ENCODE data around the gene ALG8.

Gene ALG8

GRCh38 chr11:78094250-78094649, 45.2 kb downstream of the ALG8 start:
- no peak for TF ChIP-seq CTCF (IDR thresholded peaks at IDR 0.05)

- TF ChIP-seq CTCF (IDR thresholded peaks at IDR 0.05), result no peak
These were observed 53.5 kb downstream of the ALG8 start for GRCh38 chr11:78085972-78086371.

GRCh38 chr11:78083021-78083420, 56.4 kb downstream of the ALG8 start:
- TF ChIP-seq CTCF (IDR thresholded peaks at IDR 0.05), result no peak

- no peak for TF ChIP-seq CTCF (IDR thresholded peaks at IDR 0.05)
These were observed 57.3 kb downstream of the ALG8 start for GRCh38 chr11:78082146-78082545.

GRCh38 chr11:78081583-78081982, 57.8 kb downstream of the ALG8 start:
- TF ChIP-seq CTCF (IDR thresholded peaks at IDR 0.05), result no peak

GRCh38 chr11:78080818-78081495, 58.5 kb downstream of the ALG8 start:
- TF ChIP-seq CTCF (IDR thresholded peaks at IDR 0.05), result no peak

- TF ChIP-seq CTCF (IDR thresholded peaks at IDR 0.05), result no peak
These were observed 59.2 kb downstream of the ALG8 start for GRCh38 chr11:78080084-78080817.
